Fibroblast of mammary gland (primary cell): Measurements from ENCODE around the gene CDC5L.

Experiments
- DNase-seq: peaks from one replicate; pipeline ENCODE4 v3.0.0-alpha.2; 2010; ENCODE audit warnings: low read depth
- H3K4me3 ChIP-seq: 2 replicates; pipeline ENCODE4 v1.5.1; 2011; ENCODE audit warnings: low read depth, mild to moderate bottlenecking, low read length, moderate library complexity; ENCODE audit not compliant: control insufficient read depth
- TF ChIP-seq, protein P1 (sequence below): conservative IDR thresholded peaks from 2 replicates; pipeline ENCODE4 v1.5.1; 2011; ENCODE audit warnings: low read depth, low read length, inconsistent platforms; ENCODE audit not compliant: control insufficient read depth, insufficient read depth

CDC5L gene

DNA sequence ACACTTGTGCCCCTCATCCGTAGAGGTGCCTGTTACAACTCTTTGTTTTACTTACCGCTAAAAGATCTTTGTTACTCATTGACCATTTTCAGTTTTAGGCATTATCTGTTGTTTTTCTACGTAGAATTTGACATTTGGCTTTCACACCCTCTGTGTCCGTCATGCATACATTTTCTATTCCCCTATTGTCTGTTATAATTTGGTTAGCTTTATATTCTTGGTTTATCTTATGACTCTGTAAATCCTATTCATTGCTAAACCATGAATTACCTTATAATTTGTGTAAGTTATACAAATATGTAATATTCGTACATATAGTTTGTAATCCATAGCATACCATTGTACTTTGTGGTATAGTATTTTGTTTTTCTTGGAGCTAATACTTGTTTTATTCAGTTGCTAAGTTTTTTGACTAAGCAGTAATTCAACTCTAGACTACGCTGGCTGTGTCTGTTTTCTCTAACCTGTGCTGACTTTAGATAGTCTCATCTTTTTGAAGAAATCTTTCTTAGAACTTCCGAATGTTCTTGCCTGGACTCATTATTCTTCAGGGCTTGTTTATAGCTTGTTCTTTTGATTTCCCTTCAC is 21.8 kb downstream of the CDC5L start:
- no peak overlapping the region for H3K4me3 ChIP-seq
- TF ChIP-seq, protein P1, sequence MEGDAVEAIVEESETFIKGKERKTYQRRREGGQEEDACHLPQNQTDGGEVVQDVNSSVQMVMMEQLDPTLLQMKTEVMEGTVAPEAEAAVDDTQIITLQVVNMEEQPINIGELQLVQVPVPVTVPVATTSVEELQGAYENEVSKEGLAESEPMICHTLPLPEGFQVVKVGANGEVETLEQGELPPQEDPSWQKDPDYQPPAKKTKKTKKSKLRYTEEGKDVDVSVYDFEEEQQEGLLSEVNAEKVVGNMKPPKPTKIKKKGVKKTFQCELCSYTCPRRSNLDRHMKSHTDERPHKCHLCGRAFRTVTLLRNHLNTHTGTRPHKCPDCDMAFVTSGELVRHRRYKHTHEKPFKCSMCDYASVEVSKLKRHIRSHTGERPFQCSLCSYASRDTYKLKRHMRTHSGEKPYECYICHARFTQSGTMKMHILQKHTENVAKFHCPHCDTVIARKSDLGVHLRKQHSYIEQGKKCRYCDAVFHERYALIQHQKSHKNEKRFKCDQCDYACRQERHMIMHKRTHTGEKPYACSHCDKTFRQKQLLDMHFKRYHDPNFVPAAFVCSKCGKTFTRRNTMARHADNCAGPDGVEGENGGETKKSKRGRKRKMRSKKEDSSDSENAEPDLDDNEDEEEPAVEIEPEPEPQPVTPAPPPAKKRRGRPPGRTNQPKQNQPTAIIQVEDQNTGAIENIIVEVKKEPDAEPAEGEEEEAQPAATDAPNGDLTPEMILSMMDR, result no peak

DNA sequence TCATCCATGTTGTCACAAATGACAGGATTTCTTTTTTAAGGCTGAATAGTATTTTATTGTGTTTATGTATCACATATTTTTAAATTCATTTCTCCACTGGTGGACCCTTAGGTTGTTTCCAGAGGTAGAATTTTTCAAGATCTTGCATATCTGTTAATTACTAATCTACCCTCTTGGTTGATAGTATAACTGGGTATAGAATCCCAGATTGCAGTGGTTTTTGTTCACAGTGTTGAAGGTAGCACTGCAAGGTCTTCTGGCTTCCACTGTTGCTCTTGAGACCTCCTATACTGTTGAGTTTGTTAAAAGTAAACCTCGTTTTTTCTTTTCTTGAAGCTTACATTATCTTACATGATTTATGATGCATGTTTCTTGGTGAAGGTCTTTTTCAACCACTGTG is 22.9 kb downstream of the CDC5L start:
- no peak overlapping the region for H3K4me3 ChIP-seq
- TF ChIP-seq, protein P1, result no peak

More for the DNA sequence above, 21.8 kb downstream of the CDC5L start:
- no peak for DNase-seq

DNA sequence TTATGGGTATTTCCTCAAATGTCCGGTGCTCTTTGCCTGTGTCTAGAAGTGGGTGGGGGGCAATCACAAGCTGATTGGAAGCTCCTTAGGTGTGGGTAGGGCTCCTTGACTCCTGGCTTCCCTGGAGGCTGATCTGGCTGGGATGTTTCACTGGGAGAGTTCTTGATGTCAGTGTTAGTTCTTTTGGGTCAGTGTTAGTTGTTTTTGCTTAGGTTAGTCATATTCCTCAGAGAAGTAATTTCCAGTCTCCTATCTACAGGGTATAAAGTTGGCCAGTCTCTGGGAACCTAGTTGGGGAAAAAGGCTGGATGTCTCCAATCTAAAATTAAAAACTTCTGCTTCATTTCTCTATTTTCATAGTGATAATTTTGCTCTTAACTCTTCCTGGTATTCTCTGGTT is 23.6 kb downstream of the CDC5L start:
- TF ChIP-seq, protein P1, result no peak
- peak; percentile 24 for DNase-seq

More for the DNA sequence above, 22.9 kb downstream of the CDC5L start:
- no peak for DNase-seq

DNA sequence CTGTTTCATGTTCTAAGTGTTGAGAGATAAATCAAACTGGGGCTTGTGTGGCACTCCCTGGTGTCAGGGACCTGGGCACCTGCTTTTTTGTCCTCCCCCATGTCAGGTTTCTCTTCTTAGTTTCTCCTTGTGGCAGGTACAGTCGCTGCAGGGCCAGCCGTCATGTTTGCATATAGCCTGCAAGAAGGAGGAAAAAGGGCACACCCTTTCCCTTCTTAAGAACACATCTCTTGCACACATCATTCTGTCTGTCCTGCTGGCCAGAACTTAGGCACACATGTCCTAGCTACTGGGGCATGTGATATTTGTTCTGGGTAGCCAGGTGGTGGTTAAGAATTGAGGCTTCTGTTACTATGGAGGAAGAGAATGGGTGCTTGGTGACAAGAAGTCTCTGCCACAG is 27.9 kb downstream of the CDC5L start:
- H3K4me3 ChIP-seq, result no peak overlapping the region
- no peak for DNase-seq
- TF ChIP-seq, protein P1, result no peak

More for the DNA sequence above, 23.6 kb downstream of the CDC5L start:
- no peak overlapping the region for H3K4me3 ChIP-seq

DNA sequence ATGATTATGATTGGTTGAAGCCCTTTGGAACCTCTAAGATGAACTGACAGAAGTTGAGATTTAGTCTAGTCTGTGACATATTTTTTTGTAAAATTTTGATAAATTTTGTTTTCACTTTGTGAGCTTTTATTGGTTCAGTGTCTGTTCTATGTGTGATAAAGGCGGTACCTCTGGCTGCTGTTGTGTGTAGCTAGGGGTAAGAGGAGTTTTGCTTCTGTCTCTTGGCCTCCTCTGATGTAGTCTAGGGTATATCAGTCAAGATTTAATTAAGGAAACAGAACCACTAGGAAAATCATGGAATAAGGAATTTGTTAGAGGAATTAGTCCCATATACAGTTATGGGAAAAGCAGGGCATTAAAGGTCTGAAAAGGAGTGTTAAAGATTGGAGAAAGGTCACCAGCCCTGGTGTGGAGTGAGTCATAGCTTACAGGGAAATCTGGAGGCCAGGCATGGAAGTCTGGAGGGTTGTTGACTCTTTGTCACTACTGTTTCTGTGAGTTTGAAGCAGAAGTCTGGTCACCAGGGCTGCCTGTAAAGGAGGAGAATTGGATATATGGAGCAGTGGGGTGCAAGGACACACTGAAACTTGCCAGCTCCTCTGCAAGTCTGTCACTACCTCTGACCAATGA is 28.5 kb downstream of the CDC5L start:
- no peak overlapping the region for H3K4me3 ChIP-seq
- DNase-seq, result peak; percentile 72
- TF ChIP-seq, protein P1, result no peak

DNA sequence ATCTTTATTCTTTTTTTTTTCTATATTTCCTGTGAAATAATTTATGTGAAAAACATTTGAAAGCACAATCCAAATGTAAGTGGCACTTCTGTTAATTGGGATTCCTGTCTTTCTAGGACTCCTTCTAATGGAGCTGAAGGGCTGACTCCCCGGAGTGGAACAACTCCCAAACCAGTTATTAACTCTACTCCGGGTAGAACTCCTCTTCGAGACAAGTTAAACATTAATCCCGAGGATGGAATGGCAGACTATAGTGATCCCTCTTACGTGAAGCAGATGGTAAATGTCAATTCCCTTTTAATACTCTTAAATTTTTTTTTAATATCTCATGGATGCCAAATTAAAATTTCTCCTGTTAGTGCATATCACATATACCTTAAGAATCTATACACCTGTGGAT is 35.0 kb downstream of the CDC5L start:
- TF ChIP-seq, protein P1, result no peak
- H3K4me3 ChIP-seq, result no peak overlapping the region
- DNase-seq, result no peak
